Neural cell (in vitro differentiated cells): Measurements from ENCODE around the gene FXN. TPM values are rescaled to one million over a fixed set of nuclear protein-coding genes. Genes with fewer than 3 reads are reported as not detected.

Experiments
- H2AFZ ChIP-seq: fragments of 200-600, 300-800 bp; sonication (generic), shearing (Covaris generic); 2 replicates; pipeline ENCODE4 v1.6.0; 2014; ENCODE audit warnings: low read depth, mild to moderate bottlenecking, antibody characterized with exemption, low read length, moderate library complexity
- H3F3A ChIP-seq: fragments of 200-600 bp; shearing (Covaris generic); 2 replicates; pipeline ENCODE4 v1.6.1; 2016; ENCODE audit warnings: mild to moderate bottlenecking, moderate library complexity, mixed read lengths, antibody characterized with exemption, low read length; ENCODE audit not compliant: insufficient read depth, poor library complexity, severe bottlenecking
- H3K27ac ChIP-seq: fragments of 200-600, 300-800 bp; sonication (generic), shearing (Covaris generic); 2 replicates; pipeline ENCODE4 v1.5.1; 2014; ENCODE audit warnings: mild to moderate bottlenecking, low read length, moderate library complexity
- H3K27me3 ChIP-seq: fragments of 300-800, 200-600 bp; sonication (generic), shearing (Covaris generic); 2 replicates; pipeline ENCODE4 v1.6.0; 2014; ENCODE audit warnings: mild to moderate bottlenecking, low read depth, low read length, moderate library complexity; ENCODE audit not compliant: insufficient read depth
- H3K36me3 ChIP-seq: fragments of 300-800, 200-600 bp; sonication (generic), shearing (Covaris generic); 2 replicates; pipeline ENCODE4 v1.5.1; 2014; ENCODE audit warnings: mild to moderate bottlenecking, antibody characterized with exemption, low read length, moderate library complexity; ENCODE audit not compliant: insufficient read depth
- H3K4me2 ChIP-seq: fragments of 300-800, 200-600 bp; sonication (generic), shearing (Covaris generic); 2 replicates; pipeline ENCODE4 v1.6.0; 2014; ENCODE audit warnings: mild to moderate bottlenecking, low read length
- H3K4me3 ChIP-seq: fragments of 300-800, 200-600 bp; sonication (generic), shearing (Covaris generic); 2 replicates; pipeline ENCODE4 v1.5.1; 2014; ENCODE audit warnings: mild to moderate bottlenecking, low read length, moderate library complexity
- H3K79me2 ChIP-seq: fragments of 200-600 bp; shearing (Covaris generic); replicated peaks from 2 replicates; pipeline ENCODE4 v1.6.0; 2014; ENCODE audit warnings: mild to moderate bottlenecking, low read length, moderate library complexity; ENCODE audit not compliant: insufficient read depth
- H3K9ac ChIP-seq: fragments of 300-800, 200-600 bp; sonication (generic), shearing (Covaris generic); 2 replicates; pipeline ENCODE4 v1.6.1; 2016; ENCODE audit warnings: mild to moderate bottlenecking, low read length, mixed read lengths
- H3K9me2 ChIP-seq: fragments of 200-600 bp; shearing (Covaris generic); 2 replicates; pipeline ENCODE4 v1.6.1; 2016; ENCODE audit warnings: mild to moderate bottlenecking, low read length, mixed read lengths; ENCODE audit not compliant: insufficient read depth
- H3K9me3 ChIP-seq: fragments of 200-600, 300-800 bp; sonication (generic), shearing (Covaris generic); 2 replicates; pipeline ENCODE4 v1.6.1; 2016; ENCODE audit warnings: mild to moderate bottlenecking, mixed run types, low read length, moderate library complexity, mixed read lengths
- H4K20me1 ChIP-seq: fragments of 200-600 bp; shearing (Covaris generic); 2 replicates; pipeline ENCODE4 v1.6.1; 2016; ENCODE audit warnings: mild to moderate bottlenecking, mixed run types; ENCODE audit not compliant: insufficient read depth
- CTCF ChIP-seq: fragments of 450-650 bp; IDR thresholded peaks from 2 replicates; pipeline ENCODE4 v1.5.1; 2014; ENCODE audit warnings: antibody characterized with exemption, mild to moderate bottlenecking, moderate library complexity; ENCODE audit not compliant: poor library complexity, severe bottlenecking
- EP300 ChIP-seq: fragments of 450-650 bp; conservative IDR thresholded peaks from 2 replicates; pipeline ENCODE4 v1.6.1; 2014; ENCODE audit warnings: antibody characterized with exemption, mild to moderate bottlenecking, moderate library complexity; ENCODE audit not compliant: poor library complexity, severe bottlenecking
- EZH2 ChIP-seq: fragments of 200-600, 300-800 bp; shearing (Covaris generic), sonication (generic); IDR thresholded peaks from 2 replicates; pipeline ENCODE4 v1.6.1; 2014; ENCODE audit warnings: antibody characterized with exemption, low read length, borderline replicate concordance, mild to moderate bottlenecking; ENCODE audit not compliant: insufficient read depth, poor library complexity, severe bottlenecking
- MXI1 ChIP-seq: fragments of 450-650 bp; conservative IDR thresholded peaks from 2 replicates; pipeline ENCODE4 v1.6.1; 2014; ENCODE audit warnings: antibody characterized with exemption, mild to moderate bottlenecking; ENCODE audit not compliant: poor library complexity, severe bottlenecking
- POLR2AphosphoS5 ChIP-seq: IDR thresholded peaks from 2 replicates; pipeline ENCODE4 v1.6.1; 2012
- RAD21 ChIP-seq: fragments of 450-650 bp; conservative IDR thresholded peaks from 2 replicates; pipeline ENCODE4 v1.6.1; 2014; ENCODE audit warnings: antibody characterized with exemption, mild to moderate bottlenecking, moderate library complexity
- REST ChIP-seq: IDR thresholded peaks from 2 replicates; pipeline ENCODE4 v1.6.1; 2012; ENCODE audit warnings: borderline replicate concordance
- SMC3 ChIP-seq: fragments of 450-650 bp; conservative IDR thresholded peaks from 2 replicates; pipeline ENCODE4 v1.6.1; 2014; ENCODE audit warnings: antibody characterized with exemption, mild to moderate bottlenecking, moderate library complexity; ENCODE audit not compliant: poor library complexity
- TAF1 ChIP-seq: IDR thresholded peaks from 2 replicates; pipeline ENCODE4 v1.6.1; 2012; ENCODE audit warnings: low read depth
- polyA plus RNA-seq: library from polyadenylated mRNA; depleted of rRNA; stranded (reverse); fragments of >200 nt; gene quantifications from 2 replicates; pipeline ENCODE4 v1.2.3, GENCODE V29; 2014

Gene FXN
- polyA plus RNA-seq, 1 donor from 2014 or later: 3.5 TPM

- no peaks in the 10 kb centered on the region for H3K9me2 ChIP-seq
- H3K79me2 ChIP-seq: no peaks in the 10 kb centered on the region
- no peaks in the 10 kb centered on the region for H4K20me1 ChIP-seq
- H3K4me3 ChIP-seq: no peak overlapping the region
- H3K27me3 ChIP-seq: no peaks in the 10 kb centered on the region
- no peaks in the 10 kb centered on the region for H3K9me3 ChIP-seq
- no peak overlapping the region for H2AFZ ChIP-seq
- no peak overlapping the region for H3K27ac ChIP-seq
- no peaks in the 10 kb centered on the region for H3K36me3 ChIP-seq
- TF ChIP-seq POLR2AphosphoS5 (no peak), RAD21 (no peak), MXI1 (no peak), EP300 (no peak)
- no peaks in the 10 kb centered on the region for H3F3A ChIP-seq
- no peak overlapping the region for H3K4me2 ChIP-seq
- no peak overlapping the region for H3K9ac ChIP-seq
These were observed 25.2 kb downstream of the FXN start for GRCh38 chr9:69060766-69061165.

GRCh38 chr9:69062195-69062594, 26.6 kb downstream of the FXN start:
- Histone ChIP-seq H4K20me1 (no peaks in the 10 kb centered on the region), H3K27ac (no peak overlapping the region), H2AFZ (no peak overlapping the region), H3K9me2 (no peaks in the 10 kb centered on the region), H3K4me3 (no peak overlapping the region), H3K4me2 (no peak overlapping the region), H3K27me3 (no peaks in the 10 kb centered on the region), H3K9ac (no peak overlapping the region), H3F3A (no peaks in the 10 kb centered on the region), H3K79me2 (no peaks in the 10 kb centered on the region), H3K36me3 (no peaks in the 10 kb centered on the region), H3K9me3 (no peaks in the 10 kb centered on the region)
- TF ChIP-seq CTCF (no peak), SMC3 (no peak), RAD21 (no peak), TAF1 (no peak), MXI1 (no peak), EZH2 (no peak), REST (no peak), EP300 (no peak), POLR2AphosphoS5 (no peak)

- no peaks in the 10 kb centered on the region for H3K9me3 ChIP-seq
- H3K4me2 ChIP-seq: no peak overlapping the region
- TF ChIP-seq REST: no peak
- no peak for TF ChIP-seq TAF1
- TF ChIP-seq EZH2: no peak
- no peak for TF ChIP-seq MXI1
- TF ChIP-seq EP300: no peak
- TF ChIP-seq POLR2AphosphoS5: no peak
- no peak for TF ChIP-seq SMC3
- TF ChIP-seq CTCF: no peak
- TF ChIP-seq RAD21: no peak
- H3K4me3 ChIP-seq: no peak overlapping the region
- no peak overlapping the region for H3K9ac ChIP-seq
- no peaks in the 10 kb centered on the region for H4K20me1 ChIP-seq
- no peak overlapping the region for H3K27ac ChIP-seq
- H3K79me2 ChIP-seq: no peaks in the 10 kb centered on the region
- no peaks in the 10 kb centered on the region for H3F3A ChIP-seq
- H3K9me2 ChIP-seq: no peaks in the 10 kb centered on the region
- no peaks in the 10 kb centered on the region for H3K27me3 ChIP-seq
- no peak overlapping the region for H2AFZ ChIP-seq
- H3K36me3 ChIP-seq: no peaks in the 10 kb centered on the region
These were observed 28.3 kb downstream of the FXN start for GRCh38 chr9:69063839-69064238.
